ENCODE data around the gene ZBTB42. TPM values are rescaled to one million over a fixed set of nuclear protein-coding genes. Genes with fewer than 3 reads are reported as not detected.
A peak's percentile ranks its signal among the peaks of the same experiment; 100 is the strongest.

The ZBTB42 gene
- total and polyA plus RNA-seq, 2 of the 13 experiments (the other 11 are each of a cell fraction or from before 2014, with no cell fraction given) = 2.8 to 4.2 TPM

DNA sequence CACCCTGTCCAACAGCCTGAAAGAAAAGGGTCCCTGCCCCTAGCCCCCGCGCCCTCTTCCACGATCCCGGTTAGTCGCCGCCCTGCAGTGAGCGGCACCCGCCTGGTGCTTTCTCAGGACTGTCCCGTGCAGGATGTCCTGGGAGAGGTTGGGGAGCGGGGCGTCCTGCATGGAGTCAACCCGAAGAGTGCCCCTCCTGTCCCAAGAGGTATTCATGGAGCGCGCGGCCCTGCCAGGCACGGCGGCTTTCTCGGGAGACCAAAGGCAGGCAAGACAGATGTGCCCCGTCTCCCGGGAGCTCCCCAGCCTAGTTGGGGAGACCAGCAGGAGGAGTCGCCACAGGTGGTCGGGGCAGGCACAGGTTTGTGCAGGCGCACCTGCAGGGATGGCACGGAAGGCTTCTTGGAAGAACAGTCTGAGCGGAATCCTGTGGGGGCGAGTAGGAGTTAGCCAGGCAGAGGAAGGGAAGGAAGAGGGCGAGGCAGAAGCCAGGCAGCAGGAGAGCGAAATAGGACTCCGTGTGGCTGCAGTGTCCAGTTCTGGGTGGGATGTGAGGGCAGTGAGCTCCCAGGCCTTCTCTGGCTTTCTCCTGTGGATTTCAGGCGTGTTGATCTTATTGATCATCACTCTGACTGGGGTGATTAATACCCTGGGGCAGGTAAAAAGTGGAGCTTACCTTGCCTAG lies 47.2 kb upstream of the ZBTB42 start (continued):
- TF ChIP-seq CSRNP1 (CRISPR knock-in tag; IDR thresholded peaks at IDR 0.05) (no peak), TARDBP (CRISPR knock-in tag; IDR thresholded peaks at IDR 0.05) (no peak), ZNF607 (CRISPR knock-in tag; IDR thresholded peaks at IDR 0.05; ENCODE audit: borderline replicate concordance) (peak; percentile 46; the same call in 1 of the 2 replicates), NFATC3 (CRISPR knock-in tag; IDR thresholded peaks at IDR 0.05) (0 out of 2 replicates have a peak, but pooled peaks have one; percentile 54), ZNF501 (CRISPR knock-in tag; IDR thresholded peaks at IDR 0.05) (0 out of 2 replicates have a peak, but pooled peaks have one; percentile 4), ZNF550 (CRISPR knock-in tag; IDR thresholded peaks at IDR 0.05; ENCODE audit: borderline replicate concordance) (no peak), YEATS4 (CRISPR knock-in tag; IDR thresholded peaks at IDR 0.05; ENCODE audit: borderline replicate concordance) (no peak), SUZ12 (IDR thresholded peaks at IDR 0.05; ENCODE audit: low read depth, low read length) (no peak), ZNF225 (CRISPR knock-in tag; IDR thresholded peaks at IDR 0.05) (no peak), THAP8 (CRISPR knock-in tag; IDR thresholded peaks at IDR 0.05; ENCODE audit: borderline replicate concordance) (peak; percentile 96; the same call in 1 of the 2 replicates), ZNF781 (CRISPR knock-in tag; IDR thresholded peaks at IDR 0.05; ENCODE audit: borderline replicate concordance, not compliant biosample characterization) (peak; percentile 15), ISX (CRISPR knock-in tag; conservative IDR thresholded peaks at IDR 0.05) (no peak), FOXO4 (CRISPR knock-in tag; conservative IDR thresholded peaks at IDR 0.05) (0 out of 2 replicates have a peak, but pooled peaks have one; percentile 96), HDAC1 (CRISPR knock-in tag; IDR thresholded peaks at IDR 0.05) (peak; percentile 33; the same call in 1 of the 2 replicates), RAD21 (CRISPR knock-in tag; IDR thresholded peaks at IDR 0.05) (no peak), ZNF276 (CRISPR knock-in tag; IDR thresholded peaks at IDR 0.05; ENCODE audit: low read depth) (0 out of 2 replicates have a peak, but pooled peaks have one; percentile 4)
- TF ChIP-seq, protein P1, sequence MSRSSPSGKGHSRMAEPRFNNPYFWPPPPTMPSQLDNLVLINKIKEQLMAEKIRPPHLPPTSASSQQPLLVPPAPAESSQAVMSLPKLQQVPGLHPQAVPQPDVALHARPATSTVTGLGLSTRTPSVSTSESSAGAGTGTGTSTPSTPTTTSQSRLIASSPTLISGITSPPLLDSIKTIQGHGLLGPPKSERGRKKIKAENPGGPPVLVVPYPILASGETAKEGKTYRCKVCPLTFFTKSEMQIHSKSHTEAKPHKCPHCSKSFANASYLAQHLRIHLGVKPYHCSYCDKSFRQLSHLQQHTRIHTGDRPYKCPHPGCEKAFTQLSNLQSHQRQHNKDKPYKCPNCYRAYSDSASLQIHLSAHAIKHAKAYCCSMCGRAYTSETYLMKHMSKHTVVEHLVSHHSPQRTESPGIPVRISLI (CRISPR knock-in tag; IDR thresholded peaks at IDR 0.05; ENCODE audit: borderline replicate concordance) = no peak
- TF ChIP-seq, protein P2, sequence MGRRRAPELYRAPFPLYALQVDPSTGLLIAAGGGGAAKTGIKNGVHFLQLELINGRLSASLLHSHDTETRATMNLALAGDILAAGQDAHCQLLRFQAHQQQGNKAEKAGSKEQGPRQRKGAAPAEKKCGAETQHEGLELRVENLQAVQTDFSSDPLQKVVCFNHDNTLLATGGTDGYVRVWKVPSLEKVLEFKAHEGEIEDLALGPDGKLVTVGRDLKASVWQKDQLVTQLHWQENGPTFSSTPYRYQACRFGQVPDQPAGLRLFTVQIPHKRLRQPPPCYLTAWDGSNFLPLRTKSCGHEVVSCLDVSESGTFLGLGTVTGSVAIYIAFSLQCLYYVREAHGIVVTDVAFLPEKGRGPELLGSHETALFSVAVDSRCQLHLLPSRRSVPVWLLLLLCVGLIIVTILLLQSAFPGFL (CRISPR knock-in tag; IDR thresholded peaks at IDR 0.05) = 0 out of 2 replicates have a peak, but pooled peaks have one; percentile 69

Measured in HepG2 (cell line).